Effector memory CD8-positive, alpha-beta T cell (primary cell): ENCODE results near the gene DCTN2.

ENCODE experiments used
- ATAC-seq: fragments of 150-1000 bp; cut with Tn5 transposase; replicated peaks from 2 replicates; pipeline ENCODE4 v1.10.0; 2021; ENCODE audit warnings: mild to moderate bottlenecking, moderate library complexity
- DNase-seq, 3 experiments: peaks; one replicate each; pipeline ENCODE4 v3.0.0; 2021
- H3K27ac Mint-ChIP-seq, 2 donors: one replicate each; pipeline ENCODE4 v1.8.0; 2022; ENCODE audit warnings: mild to moderate bottlenecking in 2 of 2, mixed read lengths in 2 of 2, moderate library complexity in 2 of 2
- H3K27me3 Mint-ChIP-seq, 2 donors: one replicate each; pipeline ENCODE4 v1.8.0; 2022; ENCODE audit warnings: mixed read lengths in 2 of 2
- H3K36me3 Mint-ChIP-seq: one replicate; pipeline ENCODE4 v1.8.0; 2022; ENCODE audit warnings: mild to moderate bottlenecking, moderate library complexity, mixed read lengths; ENCODE audit not compliant: insufficient read depth
- H3K4me1 Mint-ChIP-seq, 2 donors: one replicate each; pipeline ENCODE4 v1.8.0; 2022; ENCODE audit warnings: low read depth in 2 of 2, mixed read lengths in 2 of 2
- H3K4me3 Mint-ChIP-seq, 2 donors: one replicate each; pipeline ENCODE4 v1.8.0; 2022; ENCODE audit warnings: mild to moderate bottlenecking in 2 of 2, mixed read lengths in 2 of 2, moderate library complexity in 2 of 2
- H3K9me3 Mint-ChIP-seq, 2 donors: one replicate each; pipeline ENCODE4 v1.8.0; 2022; ENCODE audit warnings: mixed read lengths in 2 of 2

DCTN2 gene

GRCh38 chr12:57535764-57536596 is 11.0 kb downstream of the DCTN2 start:
- H3K27ac Mint-ChIP-seq, result no peak overlapping the region
- no peak for DNase-seq
- peaks cover 50% of the 10 kb centered on the region for H3K36me3 Mint-ChIP-seq
- H3K4me3 Mint-ChIP-seq, result no peak overlapping the region
- ATAC-seq, result no peak
- no peaks in the 10 kb centered on the region for H3K27me3 Mint-ChIP-seq
- peaks cover 2 to 5% of the 10 kb centered on the region in 2 donors for H3K4me1 Mint-ChIP-seq
- H3K9me3 Mint-ChIP-seq, result no peaks in the 10 kb centered on the region

GRCh38 chr12:57534991-57535543 is 11.9 kb downstream of the DCTN2 start:
- Mint-ChIP-seq H3K27ac (no peak overlapping the region), H3K27me3 (no peaks in the 10 kb centered on the region), H3K4me3 (no peak overlapping the region), H3K9me3 (no peaks in the 10 kb centered on the region), H3K36me3 (peaks cover 47% of the 10 kb centered on the region), H3K4me1 (peaks cover 1 to 3% of the 10 kb centered on the region in 2 donors)
- ATAC-seq (no peak), DNase-seq (no peak)

DNA sequence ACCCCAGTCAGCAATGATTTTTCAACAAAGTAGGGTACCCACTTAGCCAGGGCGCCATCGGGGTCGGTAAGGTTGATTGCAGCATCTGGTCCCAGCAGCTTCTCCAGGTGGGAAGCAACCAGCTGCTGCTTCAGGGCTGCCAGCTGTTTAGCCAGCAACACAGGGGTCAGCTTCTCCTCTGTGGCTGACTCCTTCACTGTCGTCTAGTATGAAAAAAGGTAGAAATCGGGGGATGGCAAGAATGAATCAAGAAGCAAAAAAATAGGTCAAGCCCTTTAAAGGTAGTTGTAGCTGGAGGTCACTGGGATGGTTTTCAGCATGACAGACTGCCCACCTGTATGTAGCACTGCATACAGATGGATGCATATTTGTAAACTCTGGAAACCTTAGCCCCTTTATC is 12.7 kb downstream of the DCTN2 start:
- H3K9me3 Mint-ChIP-seq, result no peaks in the 10 kb centered on the region
- H3K27me3 Mint-ChIP-seq, result no peaks in the 10 kb centered on the region
- ATAC-seq, result no peak
- peaks cover 54% of the 10 kb centered on the region for H3K36me3 Mint-ChIP-seq
- H3K4me3 Mint-ChIP-seq, result no peak overlapping the region
- peak overlapping the region in 1 of 2 donors; percentile 77 for H3K27ac Mint-ChIP-seq
- H3K4me1 Mint-ChIP-seq, result peaks cover 7 to 9% of the 10 kb centered on the region in 2 donors
- DNase-seq, result no peak

GRCh38 chr12:57533108-57533507 is 13.9 kb downstream of the DCTN2 start:
- Mint-ChIP-seq H3K4me1 (peaks cover 4 to 9% of the 10 kb centered on the region in 2 donors), H3K27me3 (no peaks in the 10 kb centered on the region), H3K9me3 (no peaks in the 10 kb centered on the region), H3K27ac (peak overlapping the region in 1 of 2 donors; percentile 14), H3K36me3 (peaks cover 54% of the 10 kb centered on the region), H3K4me3 (no peak overlapping the region)
- no peak for DNase-seq
- no peak for ATAC-seq

GRCh38 chr12:57531836-57532235 is 15.2 kb downstream of the DCTN2 start:
- Mint-ChIP-seq H3K4me3 (no peak overlapping the region), H3K9me3 (no peaks in the 10 kb centered on the region), H3K36me3 (peaks cover 59% of the 10 kb centered on the region), H3K27ac (no peak overlapping the region), H3K27me3 (no peaks in the 10 kb centered on the region), H3K4me1 (peaks cover 4 to 9% of the 10 kb centered on the region in 2 donors)
- no peak for ATAC-seq
- no peak for DNase-seq

GRCh38 chr12:57530396-57531142 is 16.4 kb downstream of the DCTN2 start:
- H3K9me3 Mint-ChIP-seq, result no peaks in the 10 kb centered on the region
- no peaks in the 10 kb centered on the region for H3K27me3 Mint-ChIP-seq
- peak overlapping the region in 1 of 2 donors; percentile 79 for H3K27ac Mint-ChIP-seq
- DNase-seq (no peak), ATAC-seq (no peak)
- peaks cover 4 to 20% of the 10 kb centered on the region in 2 donors for H3K4me1 Mint-ChIP-seq
- peaks cover 64% of the 10 kb centered on the region for H3K36me3 Mint-ChIP-seq
- H3K4me3 Mint-ChIP-seq, result no peak overlapping the region

DNA sequence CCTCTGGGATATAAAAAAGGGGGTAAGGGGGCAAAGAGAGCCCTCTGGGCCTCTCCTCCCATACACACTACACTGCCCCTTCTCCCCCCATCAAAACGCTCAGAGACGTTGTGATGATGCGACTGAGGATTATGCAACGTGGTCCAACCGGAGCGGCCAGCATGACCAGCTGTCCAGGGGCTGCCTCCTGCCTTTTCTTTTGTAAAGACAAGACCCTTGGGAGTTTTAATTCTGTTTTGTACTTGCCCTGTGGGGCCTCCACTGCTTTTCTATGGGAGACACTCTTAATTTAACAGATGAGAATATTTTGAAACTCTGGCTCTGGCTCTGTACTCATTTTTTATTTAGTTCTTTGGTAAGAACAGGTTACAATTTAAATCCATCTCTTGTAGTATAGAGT is 17.2 kb downstream of the DCTN2 start:
- H3K9me3 Mint-ChIP-seq, result no peaks in the 10 kb centered on the region
- no peak overlapping the region for H3K4me3 Mint-ChIP-seq
- no peak for ATAC-seq
- peak overlapping the region in 1 of 2 donors; percentile 79 for H3K27ac Mint-ChIP-seq
- no peak for DNase-seq
- H3K27me3 Mint-ChIP-seq, result no peaks in the 10 kb centered on the region
- H3K4me1 Mint-ChIP-seq, result peaks cover 9 to 28% of the 10 kb centered on the region in 2 donors
- H3K36me3 Mint-ChIP-seq, result peaks cover 64% of the 10 kb centered on the region

DNA sequence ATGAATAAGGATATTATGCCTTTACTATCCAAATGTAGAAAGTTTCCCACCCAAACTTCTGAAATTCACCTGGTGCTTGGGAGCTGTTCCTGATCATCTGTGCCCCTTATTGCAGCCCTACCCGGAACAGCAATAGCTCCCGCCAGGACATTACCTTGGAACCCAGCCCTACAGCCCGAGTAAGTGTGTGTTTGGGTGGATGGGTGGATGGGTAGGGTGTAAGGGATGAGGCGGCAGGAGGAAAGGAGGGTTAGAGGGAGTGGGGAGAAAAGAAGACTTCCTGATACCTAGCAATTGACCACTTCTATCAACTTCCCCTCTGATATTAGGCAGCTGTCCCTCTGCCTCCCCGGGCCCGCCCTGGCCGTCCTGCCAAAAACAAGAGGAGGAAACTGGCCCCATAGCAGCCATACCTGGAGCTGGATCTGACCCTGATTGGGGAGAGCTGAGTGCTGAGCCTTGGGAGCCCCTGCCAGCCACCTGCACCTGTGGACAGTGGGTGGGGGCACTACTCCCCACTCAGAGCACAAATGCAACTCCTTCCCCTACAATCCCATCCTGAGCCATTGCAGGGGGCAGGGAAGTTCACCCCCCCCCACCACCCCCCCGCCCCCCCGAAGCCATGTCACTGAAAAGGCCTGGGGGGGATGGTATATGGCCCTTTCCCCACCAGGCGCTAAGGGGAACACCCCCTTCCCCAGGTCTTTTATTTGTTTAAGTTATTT is 18.0 kb downstream of the DCTN2 start:
- H3K4me1 Mint-ChIP-seq, result peaks cover 16 to 34% of the 10 kb centered on the region in 2 donors
- no peak overlapping the region for H3K4me3 Mint-ChIP-seq
- no peaks in the 10 kb centered on the region for H3K9me3 Mint-ChIP-seq
- H3K27ac Mint-ChIP-seq, result peak overlapping the region in 1 of 2 donors; percentile 79
- H3K36me3 Mint-ChIP-seq, result peaks cover 61% of the 10 kb centered on the region
- no peak for ATAC-seq
- no peaks in the 10 kb centered on the region for H3K27me3 Mint-ChIP-seq
- no peak for DNase-seq

DNA sequence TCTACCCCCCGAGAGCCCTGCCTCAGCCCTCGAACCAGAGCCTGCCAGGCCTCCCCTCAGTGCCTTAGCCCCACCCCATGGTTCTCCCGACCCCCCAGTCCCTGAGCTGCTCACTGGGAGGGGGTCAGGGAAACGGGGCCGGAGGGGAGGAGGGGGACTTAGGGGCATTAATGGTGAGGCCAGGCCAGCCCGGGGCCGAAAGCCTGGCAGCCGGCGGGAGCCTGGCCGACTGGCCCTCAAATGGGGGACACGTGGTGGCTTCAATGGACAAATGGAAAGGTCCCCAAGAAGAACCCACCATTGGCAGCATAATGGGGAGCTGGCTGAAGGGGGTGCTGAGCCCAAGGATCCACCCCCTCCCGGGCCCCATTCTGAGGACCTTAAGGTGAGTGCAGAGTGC is 18.8 kb downstream of the DCTN2 start:
- Mint-ChIP-seq H3K4me1 (peaks cover 24 to 42% of the 10 kb centered on the region in 2 donors), H3K36me3 (peaks cover 59% of the 10 kb centered on the region), H3K4me3 (no peak overlapping the region), H3K9me3 (no peaks in the 10 kb centered on the region), H3K27me3 (no peaks in the 10 kb centered on the region), H3K27ac (peak overlapping the region in 1 of 2 donors; percentile 74)
- ATAC-seq, result no peak
- no peak for DNase-seq

DNA sequence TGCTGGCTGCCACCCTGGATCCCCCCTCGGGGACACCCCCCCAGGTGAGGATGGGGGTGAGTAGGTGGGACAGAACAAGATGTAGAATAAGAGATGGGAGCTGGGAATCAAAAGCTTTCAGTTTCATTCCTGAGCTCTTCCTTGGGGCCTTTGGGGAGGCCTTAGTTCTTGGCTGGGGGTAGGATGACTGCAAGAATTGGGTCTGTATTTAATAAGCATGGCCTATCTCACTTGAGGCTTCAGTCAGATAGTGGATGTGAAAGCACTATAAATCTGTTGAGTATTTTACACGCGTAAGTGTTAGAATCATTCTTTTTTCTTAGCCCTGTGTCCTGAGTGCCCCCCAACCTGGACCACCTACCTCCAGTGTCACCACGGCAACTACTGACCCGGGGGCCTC is 19.8 kb downstream of the DCTN2 start:
- H3K9me3 Mint-ChIP-seq, result no peaks in the 10 kb centered on the region
- H3K27me3 Mint-ChIP-seq, result no peaks in the 10 kb centered on the region
- H3K4me1 Mint-ChIP-seq, result peaks cover 27 to 44% of the 10 kb centered on the region in 2 donors
- H3K36me3 Mint-ChIP-seq, result peaks cover 60% of the 10 kb centered on the region
- no peak for DNase-seq
- H3K4me3 Mint-ChIP-seq, result no peak overlapping the region
- ATAC-seq, result no peak
- H3K27ac Mint-ChIP-seq, result peak overlapping the region; percentile 73 to 74

- Mint-ChIP-seq H3K36me3 (peaks cover 61% of the 10 kb centered on the region), H3K27me3 (no peaks in the 10 kb centered on the region), H3K4me1 (peaks cover 32 to 50% of the 10 kb centered on the region in 2 donors), H3K4me3 (no peak overlapping the region), H3K27ac (peak overlapping the region; percentile 73 to 74), H3K9me3 (no peaks in the 10 kb centered on the region)
- no peak for ATAC-seq
- DNase-seq, result no peak
Measured at GRCh38 chr12:57526477-57527126, 20.4 kb downstream of the DCTN2 start.

- Mint-ChIP-seq H3K27me3 (no peaks in the 10 kb centered on the region), H3K4me3 (no peak overlapping the region), H3K4me1 (peaks cover 38 to 56% of the 10 kb centered on the region in 2 donors), H3K27ac (peak overlapping the region in 1 of 2 donors; percentile 77), H3K36me3 (peaks cover 62% of the 10 kb centered on the region), H3K9me3 (no peaks in the 10 kb centered on the region)
- DNase-seq (no peak), ATAC-seq (no peak)
Measured at GRCh38 chr12:57525615-57526383, 21.2 kb downstream of the DCTN2 start.
